Stimulated activated naive CD4-positive, alpha-beta T cell treated with Interleukin-2 at 50 U/mL for 16 hours (primary cell): ENCODE measurements around the gene CNNM3.
"Not testable (repeated sequence)": the region's sequence is repeated elsewhere in the genome, so short reads cannot be mapped to it uniquely, and the experiment has no call there.

Experiments
- DNase-seq: peaks from one replicate; lab custom pipeline; 2025; lab: John Stamatoyannopoulos, UW

The CNNM3 gene

DNA sequence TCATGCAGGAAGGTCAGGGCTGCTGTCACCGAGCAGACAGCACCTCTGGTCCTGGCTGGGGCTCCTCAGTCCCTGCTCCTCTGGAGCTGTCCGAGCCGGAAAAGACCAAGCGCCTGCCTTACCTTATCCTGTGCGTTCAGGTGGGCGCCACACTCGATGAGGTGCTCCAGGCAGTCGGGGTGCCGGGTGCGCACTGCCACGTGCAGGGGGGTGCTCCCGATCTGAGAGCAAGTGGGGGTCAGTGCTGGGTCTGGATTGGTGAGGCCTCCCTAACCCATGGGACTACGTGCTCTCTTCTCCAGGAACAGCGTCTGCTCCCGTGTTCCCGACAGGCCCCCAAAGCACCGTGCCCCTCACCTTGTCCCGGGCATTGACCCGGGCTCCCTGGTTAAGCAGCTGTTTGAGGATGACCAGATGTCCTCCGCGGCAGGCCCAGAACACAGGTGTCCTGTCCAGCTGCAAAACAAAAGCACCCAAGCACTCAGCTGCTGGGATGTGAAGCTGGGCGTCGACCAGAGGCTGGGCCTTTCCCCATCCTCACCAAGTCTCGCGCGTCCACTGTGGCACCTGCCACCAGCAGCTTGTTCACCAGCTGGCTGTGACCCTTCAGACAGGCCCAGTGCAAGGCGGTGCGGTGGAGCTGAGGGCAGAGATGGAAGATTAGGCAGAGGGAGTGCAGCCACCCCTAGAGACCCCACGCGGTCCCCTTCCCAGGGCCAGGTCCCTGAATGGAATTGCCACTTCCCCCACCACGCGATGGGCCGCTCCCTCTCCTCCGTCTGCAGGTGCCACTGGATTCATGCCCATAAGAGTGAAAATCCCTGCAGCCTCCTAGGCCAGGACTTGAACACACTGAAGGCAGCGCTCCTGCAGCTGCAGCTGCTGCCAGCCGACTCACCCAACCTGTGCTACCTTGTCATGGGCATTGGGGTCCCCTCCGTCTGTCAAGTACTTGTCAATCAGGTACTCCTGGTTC lies 24.1 kb downstream of the CNNM3 start:
- DNase-seq, result no peak

DNA sequence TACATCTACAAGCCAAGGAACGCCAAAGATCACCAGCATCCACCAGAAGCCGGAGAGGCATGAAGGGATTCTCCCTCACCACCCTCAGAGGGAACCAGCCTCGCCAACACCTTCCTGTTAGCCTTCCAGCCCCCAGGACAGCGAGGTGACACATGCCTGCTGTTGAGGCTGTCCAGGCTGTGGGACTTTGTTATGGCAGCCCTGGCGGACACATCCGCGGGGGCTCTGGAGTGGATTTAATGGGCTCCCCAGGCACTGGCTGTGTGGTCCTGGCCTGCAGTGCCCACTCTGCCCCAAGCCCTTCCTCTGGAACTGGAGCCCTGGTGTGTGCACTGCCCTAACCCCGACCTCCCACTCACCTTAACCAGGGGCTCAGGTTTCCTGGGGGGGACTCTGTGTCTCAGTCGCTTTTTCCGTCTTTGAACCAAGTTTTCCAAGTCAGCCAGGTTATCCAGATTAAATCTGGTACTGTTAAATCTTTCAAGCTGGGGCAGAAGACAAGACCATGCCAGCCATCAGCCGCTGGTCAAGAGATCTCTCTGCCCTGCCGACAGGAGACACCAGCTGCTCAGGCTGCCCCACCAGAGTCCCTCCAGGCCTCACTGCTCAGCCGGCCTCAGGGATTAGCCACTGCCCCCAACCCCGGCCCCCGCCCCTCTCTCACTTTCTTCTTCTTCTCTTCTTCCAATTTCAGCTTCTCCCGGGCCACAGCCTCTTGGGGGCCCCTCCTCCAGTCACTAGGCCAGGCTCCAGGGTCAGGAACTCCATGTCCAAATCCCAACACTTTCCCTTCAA lies 25.8 kb downstream of the CNNM3 start:
- no peak for DNase-seq

DNA sequence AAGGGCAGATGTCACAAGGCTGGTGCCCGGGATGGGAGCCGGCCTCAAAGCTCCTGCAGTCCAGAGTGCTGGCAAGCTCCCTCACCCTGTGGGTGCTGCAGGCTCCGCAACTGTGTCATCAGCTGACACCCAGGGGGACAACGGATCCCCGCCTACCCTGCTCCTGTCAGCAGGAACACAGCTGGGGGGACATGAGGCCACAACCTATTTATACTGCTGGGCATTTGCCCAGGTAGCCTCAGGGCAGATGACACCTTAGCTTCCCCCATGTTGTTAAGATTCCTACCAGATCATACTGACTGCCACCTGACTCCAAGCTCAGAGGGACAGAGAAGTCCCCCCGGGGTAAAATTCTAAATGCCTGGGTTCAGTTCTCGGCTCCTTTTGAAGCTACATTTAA lies 26.5 kb downstream of the CNNM3 start:
- DNase-seq, result no peak

- no peak for DNase-seq
Observed at GRCh38 chr2:96843538-96844268, 27.6 kb downstream of the CNNM3 start, which contains the start of gene ANKRD23. TSS of gene ANKRD23 (minus strand) at chr2:96844021. CDS start at chr2:96843992, 29 bp downstream.

DNA sequence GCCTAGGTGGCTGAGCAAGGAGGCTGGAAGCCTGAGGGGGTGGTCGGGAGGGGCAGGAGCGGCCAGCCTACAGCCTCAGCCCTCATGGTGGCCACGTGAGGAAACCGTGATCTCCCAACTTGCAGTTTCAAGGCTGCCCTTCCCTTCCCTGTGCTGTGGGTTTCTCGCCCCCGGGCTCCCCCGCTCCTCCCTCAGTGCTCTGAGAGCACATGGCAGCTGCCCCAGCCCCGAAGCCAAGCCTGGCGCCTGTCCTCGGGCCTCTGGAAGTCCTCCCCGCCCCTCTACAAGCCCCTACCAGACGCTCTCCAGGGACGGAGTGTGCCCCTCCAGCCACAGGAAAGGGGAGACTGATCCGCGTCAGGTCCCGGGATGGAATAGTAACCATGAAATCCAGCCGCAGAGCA lies 28.3 kb downstream of the CNNM3 start:
- DNase-seq, result no peak

GRCh38 chr2:96846825-96847224 lies 30.8 kb downstream of the CNNM3 start:
- DNase-seq, result no peak

DNA sequence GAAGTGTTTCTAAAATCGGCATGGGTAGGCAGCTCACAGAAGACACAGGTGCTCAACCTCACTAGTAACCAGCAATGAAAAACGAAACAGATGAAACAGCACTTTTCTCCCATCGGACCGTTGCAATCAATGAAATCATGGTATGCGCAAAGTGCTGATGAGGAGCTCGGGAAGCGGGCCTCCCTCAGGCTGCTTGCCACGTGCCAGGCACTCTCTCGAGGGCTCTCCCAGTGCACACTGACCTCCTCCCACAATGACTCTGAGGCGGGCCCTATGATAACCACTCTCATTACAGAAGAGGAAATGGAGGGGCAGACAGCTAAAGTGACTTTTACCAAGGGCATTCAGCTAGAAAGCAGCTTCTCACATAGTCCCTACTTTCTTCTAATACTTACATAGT lies 31.5 kb downstream of the CNNM3 start:
- no peak for DNase-seq

DNA sequence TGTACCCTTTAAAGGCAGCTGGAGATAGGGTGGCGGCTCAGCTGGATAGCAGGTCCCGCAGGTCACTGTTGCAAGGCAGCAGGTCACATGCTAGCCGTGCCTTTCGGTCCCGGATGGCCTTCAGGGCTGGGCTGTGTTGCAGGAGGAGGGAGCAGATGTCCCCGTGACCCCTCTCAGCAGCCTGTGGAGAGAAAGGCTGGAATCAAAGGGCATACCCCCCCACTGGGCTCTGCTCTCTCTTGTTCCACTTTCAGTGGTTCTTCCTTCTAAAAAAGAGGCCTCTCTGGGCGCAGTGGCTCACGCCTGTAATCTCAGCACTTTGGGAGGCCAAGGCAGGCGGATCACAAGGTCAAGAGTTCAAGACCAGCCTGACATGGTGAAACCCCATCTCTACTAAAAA lies 32.2 kb downstream of the CNNM3 start:
- DNase-seq, result no peak

DNA sequence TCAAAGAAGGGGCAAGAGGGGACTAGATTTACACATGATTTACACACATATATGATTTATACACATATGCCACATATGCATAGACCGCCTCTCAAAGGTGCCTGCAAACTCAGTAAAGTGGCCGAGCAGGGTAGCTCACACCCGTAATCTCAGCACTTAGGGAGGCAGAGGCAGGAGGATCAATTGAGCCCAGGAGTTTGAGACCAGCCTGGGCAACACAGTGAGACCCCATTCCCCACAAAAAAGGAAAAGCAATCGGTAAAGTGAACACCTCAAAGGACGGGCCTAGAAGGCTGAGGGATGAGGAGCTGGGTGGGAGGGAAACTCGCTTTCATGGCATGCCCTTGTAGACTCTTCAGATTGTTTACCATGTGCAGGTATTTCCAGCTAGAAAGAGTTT lies 36.6 kb downstream of the CNNM3 start:
- DNase-seq, result no peak

GRCh38 chr2:96853321-96853720 lies 37.3 kb downstream of the CNNM3 start:
- no peak for DNase-seq

- DNase-seq, result no peak
Observed at GRCh38 chr2:96856776-96857666, 41.0 kb downstream of the CNNM3 start.

DNA sequence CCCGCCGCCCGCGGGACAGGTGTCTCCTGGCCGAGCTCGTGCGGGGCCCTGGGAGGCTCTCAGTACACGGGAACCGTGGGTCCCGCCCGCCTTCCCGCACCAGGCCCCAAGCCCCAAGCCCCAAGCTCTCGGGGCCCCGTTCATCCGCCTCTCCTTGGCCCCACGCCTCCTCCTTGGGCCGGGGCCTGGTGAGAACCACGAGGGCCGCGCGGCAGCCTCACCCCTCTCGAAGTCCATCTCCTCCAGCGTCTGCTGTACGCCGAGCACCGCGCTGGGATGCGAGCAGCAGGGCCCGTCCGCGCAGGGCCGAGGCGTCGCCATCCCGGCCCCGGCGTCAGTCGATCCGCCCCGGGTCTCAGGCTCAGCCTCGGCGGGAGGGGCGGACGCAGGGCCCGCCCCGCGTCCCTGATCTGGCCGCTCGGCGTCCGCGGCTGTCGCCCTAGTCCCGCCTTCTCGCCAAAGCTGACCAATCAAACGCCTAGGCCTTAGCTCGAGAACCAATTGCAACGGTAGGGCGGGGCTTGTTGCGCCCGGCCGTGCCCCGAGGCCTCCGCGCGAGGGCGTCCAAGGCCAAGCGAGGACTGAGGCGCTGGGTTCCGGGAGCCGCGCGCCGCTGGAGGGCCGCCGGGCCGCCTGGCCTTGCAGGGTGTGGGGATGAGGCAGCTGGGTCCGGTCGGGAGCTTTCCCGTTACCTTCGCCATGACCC lies 41.8 kb downstream of the CNNM3 start, which contains the start of gene ANKRD39:
Gene ANKRD39 (minus strand): TSS at position 350 of the 706 bp plus-strand sequence. CDS start 29 bp downstream, at position 321.
- DNase-seq, result peak; percentile 96

DNA sequence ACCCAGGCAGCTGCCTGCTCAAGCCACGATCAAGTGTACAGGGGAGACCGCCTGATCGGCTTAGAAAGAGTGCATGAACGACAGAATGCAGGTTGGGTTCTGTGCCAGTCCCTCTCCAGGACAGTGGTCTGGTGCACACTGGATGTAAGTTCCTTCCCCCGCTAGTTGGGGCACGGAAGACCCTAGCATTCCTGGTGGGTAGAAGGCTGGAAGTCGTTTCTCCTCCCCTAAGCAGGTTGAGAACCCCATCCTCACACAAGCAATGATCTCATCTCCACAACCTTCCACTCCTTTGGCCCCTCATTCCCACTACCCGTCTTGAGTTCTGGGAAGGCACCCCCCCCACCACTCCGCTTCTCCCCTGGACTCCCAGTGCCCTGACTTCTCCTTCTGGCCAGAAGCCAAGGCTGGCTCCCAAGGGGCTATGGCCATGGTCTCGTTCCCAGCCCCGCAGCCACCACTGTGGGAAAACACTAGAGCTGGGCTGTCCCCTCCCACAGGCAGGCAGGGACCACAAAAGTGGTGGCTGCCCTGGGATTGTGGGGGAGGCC lies 43.1 kb downstream of the CNNM3 start:
- no peak for DNase-seq

DNA sequence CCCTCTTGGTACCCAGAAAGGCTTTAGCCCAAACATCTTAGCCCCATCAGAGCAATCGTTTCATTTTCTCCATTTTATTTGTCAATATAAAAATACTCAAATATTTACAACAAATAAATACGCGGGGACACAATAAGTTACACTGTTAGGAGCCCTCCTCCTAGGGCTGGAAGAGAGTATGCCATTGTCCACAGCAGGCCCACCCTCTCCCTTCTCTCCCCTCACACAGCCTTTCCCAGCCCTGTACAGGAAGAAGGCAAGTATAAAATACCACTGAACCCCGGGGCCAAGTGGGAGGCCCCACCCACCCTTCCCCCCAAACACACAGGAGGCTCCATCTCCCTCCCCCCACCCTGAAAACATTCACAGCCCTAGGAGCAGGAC lies 43.6 kb downstream of the CNNM3 start:
- no peak for DNase-seq

- peak; percentile 44 for DNase-seq
Observed at GRCh38 chr2:96860065-96861029, 44.3 kb downstream of the CNNM3 start.

DNA sequence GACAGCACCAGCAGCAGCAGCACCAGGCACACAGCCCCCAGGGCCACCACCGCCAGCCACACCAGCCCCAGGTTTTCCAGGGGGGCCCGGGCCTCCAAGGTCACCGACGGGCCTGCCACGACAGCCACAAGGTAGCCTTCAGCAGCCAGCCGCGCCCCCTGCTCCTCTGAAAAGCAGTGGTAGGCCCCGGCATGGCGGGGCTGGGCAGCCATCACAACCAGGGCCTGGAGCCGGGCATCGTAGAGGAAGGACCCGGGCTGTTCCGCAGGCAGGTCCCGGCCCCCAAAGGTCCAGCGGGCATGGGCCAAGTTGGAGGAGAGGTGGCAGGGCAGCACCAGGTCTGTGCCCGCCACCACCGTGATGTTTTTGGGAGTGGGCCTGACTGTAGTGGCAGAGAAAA lies 45.0 kb downstream of the CNNM3 start:
- DNase-seq, result no peak

- DNase-seq, result not testable (repeated sequence)
Observed at GRCh38 chr2:96863056-96863455, 47.0 kb downstream of the CNNM3 start.

DNA sequence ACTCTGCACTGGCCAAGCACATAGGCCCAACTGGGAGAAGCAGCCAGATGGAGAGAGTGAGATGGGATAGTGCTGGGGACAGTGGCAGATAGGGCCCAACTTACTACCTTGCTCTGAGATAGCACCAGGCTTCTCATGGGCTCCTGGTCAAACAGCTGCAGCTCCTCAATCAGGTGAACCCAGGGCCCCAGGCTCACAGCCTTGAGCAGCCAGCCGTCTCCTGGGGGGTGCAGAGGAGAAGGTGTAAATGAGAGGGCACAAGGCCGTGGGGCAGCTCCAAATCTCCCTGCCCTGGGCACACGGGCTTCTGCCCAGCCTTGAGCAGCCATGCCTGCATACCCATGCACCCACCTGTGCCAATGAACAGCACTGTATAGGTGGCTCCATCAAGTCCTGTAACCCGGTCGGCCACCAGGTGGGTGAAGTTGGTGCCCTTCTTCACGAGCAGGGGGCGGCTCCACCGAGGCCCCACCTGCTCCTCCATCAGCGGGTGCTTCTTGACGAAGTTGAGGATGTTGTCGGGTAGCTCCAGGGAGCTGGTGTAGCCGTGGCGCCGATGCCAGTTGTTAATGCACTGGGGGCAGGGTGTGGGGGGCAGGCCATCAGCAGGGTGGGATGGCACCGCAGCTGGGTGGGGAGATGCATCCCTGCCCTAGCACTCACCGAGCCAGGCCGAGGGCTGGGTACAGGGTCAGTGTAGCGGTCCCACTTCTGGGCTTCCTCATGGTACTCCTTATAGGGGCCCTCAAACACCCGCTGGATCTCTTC lies 47.7 kb downstream of the CNNM3 start:
- DNase-seq, result no peak
